Ovary (tissue), 9 donors: Measurements from ENCODE around the gene OTULINL. TPM values are rescaled to one million over a fixed set of nuclear protein-coding genes. Genes with fewer than 3 reads are reported as not detected.

Source experiments
- DNase-seq, 5 donors: peaks; one replicate each; pipeline ENCODE4 v3.0.0-alpha.2; 2019 to 2020
- H3K27ac ChIP-seq, 2 donors: fragments of 200-600 bp; one replicate each; pipeline versions ENCODE4 v1.5.1 to v1.8.0; 2019 to 2022
- H3K27me3 ChIP-seq: fragments of 200-600 bp; one replicate; pipeline ENCODE4 v1.8.0; 2022
- H3K36me3 ChIP-seq: fragments of 200-600 bp; sonication (generic); one replicate; pipeline ENCODE4 v1.5.1; 2019
- H3K4me1 ChIP-seq: one replicate; pipeline ENCODE4 v1.8.1; 2013; ENCODE audit warnings: mild to moderate bottlenecking, moderate library complexity; ENCODE audit not compliant: insufficient read depth
- H3K4me3 ChIP-seq: fragments of 200-600 bp; sonication (generic); one replicate; pipeline ENCODE4 v1.5.1; 2017
- H3K9me3 ChIP-seq, 2 donors: fragments of 200-600 bp in 1 of 2; sonication (generic) in 1 of 2; one replicate each; pipeline versions ENCODE4 v1.5.1 to v1.8.1; 2013 to 2019; ENCODE audit warnings: mild to moderate bottlenecking in 1 of 2, moderate library complexity in 1 of 2
- CTCF ChIP-seq, 3 donors: fragments of 450-650 bp in 2 of 3; fragments of 200-600 bp in 1 of 3; IDR thresholded peaks; one replicate each; pipeline versions ENCODE4 v1.5.1 to v1.8.0; 2016 to 2022; ENCODE audit warnings: antibody characterized with exemption in 3 of 3, mild to moderate bottlenecking in 1 of 3
- EP300 ChIP-seq: sonication (generic); formaldehyde crosslinking; IDR thresholded peaks from one replicate; pipeline ENCODE4 v1.6.1; 2017; ENCODE audit warnings: antibody characterized with exemption
- POLR2A ChIP-seq: fragments of 450-650 bp; IDR thresholded peaks from one replicate; pipeline ENCODE4 v1.6.1; 2017; ENCODE audit warnings: antibody characterized with exemption, mild to moderate bottlenecking, moderate library complexity
- WGBS, 3 donors: extraction: QIAGEN DNeasy Blood & Tissue Kit in 1 of 3; methylation state at CpG; one replicate each; pipeline versions ENCODE4 v1.1.5 to v1.1.7; 2013 to 2017; 5-methylcytosine and 5-hydroxymethylcytosine counted together
- intact Hi-C, 4 donors: fragments of 100-400 bp; cut with DNase I; formaldehyde crosslinking; loops; one replicate each; pipeline versions ENCODE4 v1.11.0 to v1.15.1; 2022 to 2023
- polyA plus RNA-seq, 2 donors: library from polyadenylated mRNA; stranded (reverse); fragments of 200-250 nt in 1 of 2; fragments of 350-450 nt in 1 of 2; fragmentation: Illumina TruSeq in 1 of 2; extraction: RNeasy Lipid Tissue Mini Kit (QIAGEN cat#74804) in 1 of 2; gene quantifications; one replicate each; pipeline ENCODE4 v1.2.3, GENCODE V29; 2013 to 2014
- total RNA-seq, 7 donors: library from RNA; depleted of rRNA in 2 of 7; stranded (reverse); fragments of >200 nt in 2 of 7; fragmentation: NEBNext Ultra II Directional in 3 of 7; extraction: Animal tissue kit (Norgen Biotek cat#: 25700) in 3 of 7; gene quantifications; one replicate each; pipeline versions ENCODE4 v1.1.0 to v1.2.4, GENCODE V29; 2016 to 2023
- donor health status: DM: no; HTN: no; CAD: no; lungs with moderate emphysema.
- donor health status: DM: no; HTN: no; CAD: no.
- donor health status: Bipolar disorder and iron deficiency.
- donor health status: DM: yes; HTN: yes; CAD: no.
- donor health status: DM: no; HTN: no; CAD: no.
- donor health status: DM: yes; HTN: yes; CAD: no.

The OTULINL gene
- total and polyA plus RNA-seq, 9 donors = 2.3 to 14.9 (median 5.3) TPM

GRCh38 chr5:14603141-14603540 is 21.5 kb downstream of the OTULINL start:
- intact Hi-C loops = no loop called here
- WGBS, 3 donors = 86 to 97% (median 87%) methylated on average over 1 of the region's 1 CpG
- Histone ChIP-seq H3K27me3 (no peaks in the 10 kb centered on the region), H3K9me3 (no peaks in the 10 kb centered on the region), H3K4me1 (no peaks in the 10 kb centered on the region), H3K4me3 (no peak overlapping the region), H3K36me3 (no peaks in the 10 kb centered on the region), H3K27ac (no peak overlapping the region)
- no peak for TF ChIP-seq POLR2A
- no peak for TF ChIP-seq EP300
- no peak for TF ChIP-seq CTCF (IDR thresholded peaks at IDR 0.05)
- DNase-seq = no peak

- no peaks in the 10 kb centered on the region for H3K4me1 ChIP-seq
- no peak for DNase-seq
- H3K27me3 ChIP-seq = no peaks in the 10 kb centered on the region
- H3K9me3 ChIP-seq = no peaks in the 10 kb centered on the region
- no peak overlapping the region for H3K27ac ChIP-seq
- WGBS, 3 donors = 87 to 90% (median 88%) methylated on average over 8 of the region's 8 CpGs
- no peak overlapping the region for H3K4me3 ChIP-seq
- TF ChIP-seq EP300 (no peak), CTCF (IDR thresholded peaks at IDR 0.05) (no peak), POLR2A (no peak)
- intact Hi-C loops = no loop called here
- no peaks in the 10 kb centered on the region for H3K36me3 ChIP-seq
These were observed 25.5 kb downstream of the OTULINL start for GRCh38 chr5:14607104-14607503.

- intact Hi-C loops = no loop called here
- TF ChIP-seq EP300 = no peak
- TF ChIP-seq POLR2A = no peak
- TF ChIP-seq CTCF (IDR thresholded peaks at IDR 0.05) = no peak
- Histone ChIP-seq H3K4me3 (no peak overlapping the region), H3K36me3 (no peaks in the 10 kb centered on the region), H3K9me3 (no peaks in the 10 kb centered on the region), H3K4me1 (no peaks in the 10 kb centered on the region), H3K27ac (no peak overlapping the region), H3K27me3 (no peaks in the 10 kb centered on the region)
- 70 to 76% (median 75%) methylated on average over 2 of the region's 2 CpGs for WGBS, 3 donors
- DNase-seq = no peak
These were observed 26.6 kb downstream of the OTULINL start for GRCh38 chr5:14608169-14608568.

GRCh38 chr5:14611737-14612136 is 30.1 kb downstream of the OTULINL start:
- Histone ChIP-seq H3K4me1 (no peaks in the 10 kb centered on the region), H3K4me3 (no peak overlapping the region), H3K9me3 (no peaks in the 10 kb centered on the region), H3K27ac (no peak overlapping the region), H3K27me3 (no peaks in the 10 kb centered on the region), H3K36me3 (no peaks in the 10 kb centered on the region)
- WGBS, 3 donors = 57 to 65% (median 60%) methylated on average over 2 of the region's 2 CpGs
- DNase-seq = no peak
- TF ChIP-seq EP300 (no peak), POLR2A (no peak), CTCF (IDR thresholded peaks at IDR 0.05) (no peak)
- intact Hi-C loops = no loop called here

GRCh38 chr5:14614490-14614889 is 32.9 kb downstream of the OTULINL start:
- TF ChIP-seq CTCF (IDR thresholded peaks at IDR 0.05) (no peak), POLR2A (no peak), EP300 (no peak)
- H3K4me1 ChIP-seq = no peaks in the 10 kb centered on the region
- no peak overlapping the region for H3K27ac ChIP-seq
- H3K9me3 ChIP-seq = no peaks in the 10 kb centered on the region
- no peak for DNase-seq
- WGBS, 3 donors = 92 to 95% (median 93%) methylated on average over 5 of the region's 5 CpGs
- H3K4me3 ChIP-seq = no peak overlapping the region
- no peaks in the 10 kb centered on the region for H3K36me3 ChIP-seq
- intact Hi-C loops = no loop called here
- H3K27me3 ChIP-seq = no peaks in the 10 kb centered on the region
